Neuronal stem cell (in vitro differentiated cells): ENCODE measurements around the gene FAF1.
"Not testable (repeated sequence)": the region's sequence is repeated elsewhere in the genome, so short reads cannot be mapped to it uniquely, and the experiment has no call there.

Source experiments
- DNase-seq: peaks from one replicate; pipeline ENCODE4 v3.0.0-alpha.2; 2013; ENCODE audit warnings: low spot score
- H2AFZ ChIP-seq: one replicate; pipeline ENCODE4 v1.6.1; 2013; ENCODE audit warnings: mild to moderate bottlenecking, low read length, inconsistent platforms
- H2AK5ac ChIP-seq: 2 replicates; pipeline ENCODE4 v1.6.1; 2013; ENCODE audit warnings: low read depth, mild to moderate bottlenecking, inconsistent platforms, low read length, moderate library complexity, mixed read lengths
- H2BK120ac ChIP-seq: 2 replicates; pipeline ENCODE4 v1.6.1; 2013; ENCODE audit warnings: low read depth, mild to moderate bottlenecking, inconsistent platforms, low read length, moderate library complexity, mixed read lengths
- H2BK12ac ChIP-seq: one replicate; pipeline ENCODE4 v1.6.1; 2013; ENCODE audit warnings: low read length, inconsistent platforms
- H2BK15ac ChIP-seq: 2 replicates; pipeline ENCODE4 v1.6.1; 2013; ENCODE audit warnings: mild to moderate bottlenecking, low read length, inconsistent platforms, mixed read lengths
- H2BK5ac ChIP-seq: one replicate; pipeline ENCODE4 v1.6.1; 2013; ENCODE audit warnings: inconsistent platforms, mild to moderate bottlenecking, low read length, moderate library complexity
- H3K14ac ChIP-seq: one replicate; pipeline ENCODE4 v1.6.1; 2013; ENCODE audit warnings: low read length, inconsistent platforms
- H3K18ac ChIP-seq: 2 replicates; pipeline ENCODE4 v1.6.1; 2013; ENCODE audit warnings: low read length, inconsistent platforms
- H3K23ac ChIP-seq: 2 replicates; pipeline ENCODE4 v1.6.1; 2013; ENCODE audit warnings: low read depth, mild to moderate bottlenecking, mixed read lengths, low read length, inconsistent platforms; ENCODE audit not compliant: poor library complexity
- H3K27ac ChIP-seq: replicated peaks from 3 replicates; pipeline ENCODE4 v1.5.1; 2013; ENCODE audit warnings: low read length, inconsistent platforms
- H3K27me3 ChIP-seq, 3 experiments: 2 replicates each; pipeline ENCODE4 v1.6.1; 2013; ENCODE audit warnings: low read length in 3 of 3, mild to moderate bottlenecking in 2 of 3, inconsistent platforms in 1 of 3, low read depth in 1 of 3, mixed read lengths in 1 of 3, moderate library complexity in 1 of 3; ENCODE audit not compliant: control insufficient read depth in 3 of 3, insufficient read depth in 3 of 3
- H3K36me3 ChIP-seq, 2 donors: replicated peaks in 1 of 2; 2 replicates each; pipeline ENCODE4 v1.6.1; 2013; ENCODE audit warnings: low read length in 2 of 2; ENCODE audit not compliant: control insufficient read depth in 2 of 2, insufficient read depth in 2 of 2
- H3K4ac ChIP-seq: 2 replicates; pipeline ENCODE4 v1.6.1; 2013; ENCODE audit warnings: inconsistent platforms, mild to moderate bottlenecking, low read length, moderate library complexity
- H3K4me1 ChIP-seq, 2 donors: 1 replicate in 1 of 2; 2 replicates in 1 of 2; pipeline ENCODE4 v1.6.1; 2013; ENCODE audit warnings: low read length in 2 of 2, low read depth in 1 of 2; ENCODE audit not compliant: control insufficient read depth in 2 of 2, insufficient read depth in 1 of 2
- H3K4me2 ChIP-seq: one replicate; pipeline ENCODE4 v1.6.1; 2013; ENCODE audit warnings: mild to moderate bottlenecking, low read length, inconsistent platforms; ENCODE audit not compliant: insufficient read depth, poor library complexity, severe bottlenecking
- H3K4me3 ChIP-seq, 2 donors: 2 replicates each; pipeline ENCODE4 v1.5.1; 2013; ENCODE audit warnings: low read length in 2 of 2, mild to moderate bottlenecking in 2 of 2, inconsistent platforms in 1 of 2, moderate library complexity in 1 of 2
- H3K79me1 ChIP-seq: one replicate; pipeline ENCODE4 v1.6.1; 2013; ENCODE audit warnings: low read depth, mild to moderate bottlenecking, inconsistent platforms, low read length, moderate library complexity
- H3K9ac ChIP-seq: one replicate; pipeline ENCODE4 v1.6.1; 2013; ENCODE audit warnings: mild to moderate bottlenecking, low read depth, low read length, inconsistent platforms; ENCODE audit not compliant: poor library complexity
- H3K9me3 ChIP-seq, 2 donors: replicated peaks in 1 of 2; 2 replicates each; pipeline versions ENCODE3 to v1.6.1; 2013; ENCODE audit warnings: low read length in 2 of 2, mild to moderate bottlenecking in 2 of 2, inconsistent platforms in 1 of 2, low read depth in 1 of 2, mixed read lengths in 1 of 2, moderate library complexity in 1 of 2; ENCODE audit not compliant: control insufficient read depth in 2 of 2, insufficient read depth in 1 of 2
- H4K8ac ChIP-seq: one replicate; pipeline ENCODE4 v1.6.1; 2013; ENCODE audit warnings: low read depth, mild to moderate bottlenecking, inconsistent platforms, low read length, moderate library complexity
- H4K91ac ChIP-seq: one replicate; pipeline ENCODE4 v1.6.1; 2013; ENCODE audit warnings: low read length, low read depth, mild to moderate bottlenecking, inconsistent platforms; ENCODE audit not compliant: poor library complexity
- WGBS, 2 donors: extraction: QIAGEN DNeasy Blood & Tissue Kit; methylation state at CpG; one replicate each; pipeline ENCODE4 v1.1.7; 2013; ENCODE audit warnings: missing lambda C conversion rate in 2 of 2, mixed read lengths in 1 of 2; ENCODE audit not compliant: insufficient read length in 2 of 2, insufficient replicate concordance in 1 of 2; ENCODE audit errors: extremely low coverage in 2 of 2; 5-methylcytosine and 5-hydroxymethylcytosine counted together

FAF1 gene

GRCh38 chr1:50933770-50934169, 26.3 kb downstream of the FAF1 start:
- not testable (repeated sequence) for H3K36me3 ChIP-seq, H3K27me3 ChIP-seq, H3K23ac ChIP-seq, H2BK15ac ChIP-seq, H3K27ac ChIP-seq, H2BK120ac ChIP-seq, H2AK5ac ChIP-seq, H2BK5ac ChIP-seq, H3K4ac ChIP-seq, H3K4me1 ChIP-seq, H3K4me3 ChIP-seq, H3K9ac ChIP-seq, H3K18ac ChIP-seq, H3K4me2 ChIP-seq, H3K14ac ChIP-seq, H2BK12ac ChIP-seq, H3K9me3 ChIP-seq, DNase-seq, H4K91ac ChIP-seq, H3K79me1 ChIP-seq, H4K8ac ChIP-seq, H2AFZ ChIP-seq
- WGBS, 2 donors = no CpG with 5 or more reads among the region's 3 CpGs

DNA sequence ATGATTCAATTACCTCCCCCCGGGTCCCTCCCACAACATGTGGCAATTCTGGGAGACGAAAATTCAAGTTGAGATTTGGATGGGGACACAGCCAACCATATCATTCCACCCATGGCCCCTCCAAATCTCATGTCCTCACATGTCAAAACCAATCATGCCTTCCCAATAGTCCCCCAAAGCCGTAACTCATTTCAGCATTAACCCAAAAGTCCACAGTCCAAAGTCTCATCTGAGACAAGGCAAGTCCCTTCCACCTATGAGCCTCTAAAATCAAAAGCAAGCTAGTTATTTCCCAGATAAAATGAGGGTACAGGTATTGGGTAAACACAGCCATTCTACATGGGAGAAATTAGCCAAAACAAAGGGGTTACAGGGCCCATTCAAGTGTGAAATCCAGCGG, 28.0 kb downstream of the FAF1 start:
- not testable (repeated sequence) for H2AFZ ChIP-seq, H3K9ac ChIP-seq, H2AK5ac ChIP-seq, H2BK15ac ChIP-seq, H3K79me1 ChIP-seq, H3K4me2 ChIP-seq, H3K36me3 ChIP-seq, H4K8ac ChIP-seq, H3K14ac ChIP-seq, H3K27me3 ChIP-seq, H3K18ac ChIP-seq, DNase-seq, H3K23ac ChIP-seq, H3K9me3 ChIP-seq, H4K91ac ChIP-seq, H2BK12ac ChIP-seq, H3K4ac ChIP-seq, H3K27ac ChIP-seq, H2BK120ac ChIP-seq, H3K4me3 ChIP-seq, H2BK5ac ChIP-seq, H3K4me1 ChIP-seq
- WGBS, 2 donors = no CpG with 5 or more reads among the region's 4 CpGs

DNA sequence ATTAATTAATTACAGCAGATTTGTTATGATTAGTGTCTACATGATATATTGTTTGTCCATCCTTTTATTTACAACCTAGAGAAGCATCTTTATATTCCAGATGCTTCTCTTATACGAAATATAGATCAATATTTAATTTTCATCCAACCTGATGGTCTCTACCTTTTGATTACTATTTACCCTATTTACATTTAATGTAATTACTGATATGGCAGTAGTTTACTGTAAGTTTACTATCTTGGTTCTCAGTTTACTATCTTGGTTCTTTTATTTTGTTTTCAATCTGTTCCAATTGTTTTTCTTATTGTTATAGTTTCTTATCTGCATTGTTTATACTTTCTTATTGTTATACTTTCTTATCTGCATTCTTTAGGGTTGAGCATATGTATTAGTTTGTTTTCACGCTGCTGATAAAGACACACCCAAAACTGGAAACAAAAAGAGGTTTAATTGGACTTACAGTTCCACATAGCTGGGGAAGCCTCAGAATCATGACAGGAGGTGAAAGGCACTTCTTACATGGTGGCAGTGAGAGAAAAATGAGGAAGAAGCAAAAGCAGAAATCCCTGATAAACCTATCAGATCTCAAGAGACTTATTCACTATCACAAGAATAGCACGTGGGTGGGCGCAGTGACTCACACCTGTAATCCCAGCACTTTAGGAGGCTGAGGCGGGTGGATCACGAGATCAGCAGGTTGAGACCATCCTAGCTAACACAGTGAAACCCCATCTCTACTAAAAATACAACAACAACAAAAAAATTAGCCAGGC, 28.9 kb downstream of the FAF1 start:
- Histone ChIP-seq H3K4me2 (no peak overlapping the region), H3K23ac (no peak overlapping the region), H2BK12ac (no peak overlapping the region), H3K18ac (no peak overlapping the region), H4K8ac (no peak overlapping the region), H3K27ac (no peak overlapping the region), H2BK120ac (no peak overlapping the region), H3K4me3 (no peak overlapping the region), H2BK15ac (no peak overlapping the region), H3K79me1 (no peaks in the 10 kb centered on the region), H3K4ac (no peak overlapping the region), H3K27me3 (no peaks in the 10 kb centered on the region), H4K91ac (no peak overlapping the region), H3K9me3 (no peaks in the 10 kb centered on the region), H3K36me3 (no peaks in the 10 kb centered on the region), H3K9ac (no peak overlapping the region), H3K4me1 (no peaks in the 10 kb centered on the region), H3K14ac (no peak overlapping the region), H2AFZ (no peak overlapping the region), H2BK5ac (no peak overlapping the region), H2AK5ac (no peak overlapping the region)
- no peak for DNase-seq
- WGBS, 2 donors = no CpG with 5 or more reads among the region's 6 CpGs

GRCh38 chr1:50930193-50930592, 29.9 kb downstream of the FAF1 start:
- Histone ChIP-seq H4K91ac (no peak overlapping the region), H2AFZ (no peak overlapping the region), H3K18ac (no peak overlapping the region), H3K36me3 (no peaks in the 10 kb centered on the region), H2BK120ac (no peak overlapping the region), H3K4me2 (no peak overlapping the region), H2AK5ac (no peak overlapping the region), H3K4me3 (no peak overlapping the region), H3K27me3 (no peaks in the 10 kb centered on the region), H3K14ac (no peak overlapping the region), H3K27ac (no peak overlapping the region), H3K4ac (no peak overlapping the region), H3K79me1 (no peaks in the 10 kb centered on the region), H2BK12ac (no peak overlapping the region), H3K23ac (no peak overlapping the region), H2BK15ac (no peak overlapping the region), H3K9ac (no peak overlapping the region), H3K9me3 (no peaks in the 10 kb centered on the region), H3K4me1 (no peaks in the 10 kb centered on the region), H4K8ac (no peak overlapping the region), H2BK5ac (no peak overlapping the region)
- DNase-seq = no peak
